Stimulated activated CD4-positive, alpha-beta T cell treated with anti-CD3 and anti-CD28 coated beads, Interleukin-12 subunit alpha, Interleukin-12 subunit beta, amount 100 ng/mL, for 24 hours (primary cell): ENCODE measurements around the gene LIPC.

ENCODE experiments used
- DNase-seq, 2 experiments: peaks; one replicate each; pipeline ENCODE4 v3.0.0-alpha.2; 2020; ENCODE audit warnings: low read depth in 2 of 2

LIPC gene

GRCh38 chr15:58495891-58496408, 64.2 kb downstream of the LIPC start:
- DNase-seq, result no peak

- no peak for DNase-seq
Observed at GRCh38 chr15:58497046-58497785, 65.4 kb downstream of the LIPC start.

GRCh38 chr15:58498821-58499580, 67.2 kb downstream of the LIPC start:
- no peak for DNase-seq

DNA sequence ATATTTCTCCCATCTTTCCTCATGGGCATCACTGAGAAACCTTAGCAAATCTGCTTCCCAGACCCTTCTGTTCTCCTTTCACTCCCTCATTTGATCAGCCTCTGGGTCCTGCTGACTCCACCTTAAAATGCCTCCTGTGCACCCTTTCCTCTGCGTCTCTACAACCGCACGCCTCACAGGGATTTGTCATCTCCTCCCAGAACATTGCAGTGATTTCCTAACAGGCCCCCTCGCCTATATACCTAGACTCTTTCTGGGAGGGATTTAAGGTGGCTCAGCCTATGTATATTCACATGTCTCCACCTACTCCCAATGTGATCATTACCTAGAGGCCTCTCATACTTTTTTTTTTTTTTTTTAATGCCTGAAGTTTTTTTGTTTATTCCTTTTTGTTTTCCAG, 69.2 kb downstream of the LIPC start:
- no peak for DNase-seq

GRCh38 chr15:58501636-58502188, 69.9 kb downstream of the LIPC start:
- no peak for DNase-seq

DNA sequence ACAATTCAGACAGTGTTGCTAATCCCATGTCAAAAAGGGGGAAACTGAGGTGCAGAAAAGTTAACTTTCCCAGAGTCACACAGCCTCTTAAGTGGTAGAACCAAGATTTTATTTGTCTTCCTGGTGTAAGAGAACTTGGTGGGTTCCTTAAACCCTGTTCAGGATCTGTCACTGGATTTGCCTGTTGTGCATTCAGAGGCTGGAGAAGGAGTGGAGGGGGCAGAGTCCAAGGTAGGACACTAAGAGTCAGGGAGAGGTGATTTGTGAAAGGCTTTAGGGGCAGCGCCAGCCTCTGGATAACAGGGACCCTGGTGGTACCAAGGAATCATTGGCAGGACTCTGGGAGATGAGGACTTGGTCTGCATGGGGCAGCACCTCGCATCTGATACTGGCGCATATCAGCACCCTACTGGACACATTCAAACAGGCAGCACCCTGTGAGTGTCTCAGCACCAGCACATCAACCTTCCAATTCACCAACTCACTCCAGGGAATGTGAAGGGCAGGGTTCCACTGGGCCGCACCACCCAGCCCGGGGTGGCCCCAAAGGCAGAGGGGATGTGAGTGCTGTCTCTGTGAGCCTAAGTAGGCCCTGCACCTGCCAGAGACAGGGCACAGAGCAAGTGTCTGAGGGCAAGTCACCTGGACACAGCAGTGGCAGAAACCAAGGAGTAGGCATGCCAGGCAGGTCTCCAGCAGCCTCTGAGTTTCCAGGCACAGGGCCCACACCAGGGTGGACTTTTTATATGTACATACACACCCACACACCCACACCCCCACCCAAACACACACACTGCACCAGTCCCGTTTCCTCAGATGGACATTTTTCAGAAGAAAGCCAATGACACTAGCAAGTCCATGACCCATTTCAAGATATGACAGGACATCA, 71.6 kb downstream of the LIPC start:
- DNase-seq, result no peak

- DNase-seq, result no peak
Observed at GRCh38 chr15:58504674-58505234, 73.0 kb downstream of the LIPC start.

DNA sequence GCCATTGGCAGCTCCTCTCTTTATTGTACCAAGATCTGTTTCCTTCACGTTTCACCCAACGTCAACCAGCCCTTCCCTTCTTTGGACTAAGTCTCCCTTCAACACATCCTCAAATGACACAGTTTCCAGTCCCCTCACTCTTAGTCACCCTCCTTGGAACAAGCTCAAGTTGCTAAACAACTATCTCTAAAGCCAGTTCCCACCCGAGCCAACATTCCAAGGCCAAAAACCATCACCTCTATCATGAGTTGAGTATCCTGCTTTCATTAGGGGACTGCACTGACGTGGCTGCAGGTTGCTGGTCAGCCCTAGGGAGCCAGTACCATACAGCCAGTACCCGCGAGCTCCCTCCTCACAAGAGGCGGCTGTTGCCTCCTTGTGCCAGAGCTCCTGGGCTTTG, 73.8 kb downstream of the LIPC start:
- DNase-seq, result no peak

GRCh38 chr15:58506064-58506490, 74.3 kb downstream of the LIPC start:
- no peak for DNase-seq

GRCh38 chr15:58506783-58507668, 75.2 kb downstream of the LIPC start:
- DNase-seq, result no peak

DNA sequence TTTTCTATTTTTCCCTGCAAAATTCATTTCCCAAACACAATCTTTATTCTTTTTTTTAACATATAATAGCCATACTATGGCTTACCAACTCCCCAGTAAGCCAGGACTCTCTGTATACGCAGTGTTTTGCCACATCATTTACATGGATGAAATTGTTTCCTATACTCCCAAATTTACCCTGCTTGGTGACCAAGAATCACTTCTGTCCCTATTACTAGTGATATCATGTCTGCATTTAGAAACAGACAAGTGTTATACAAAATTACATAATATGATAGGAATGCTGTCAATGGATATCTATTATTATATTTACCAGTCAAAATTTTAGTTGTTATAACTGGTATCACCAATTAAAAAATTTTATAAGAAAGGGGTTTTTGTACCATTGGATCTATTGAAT, 77.8 kb downstream of the LIPC start:
- no peak for DNase-seq

GRCh38 chr15:58510715-58511598, 79.2 kb downstream of the LIPC start:
- DNase-seq, result no peak

- DNase-seq, result no peak
Observed at GRCh38 chr15:58511599-58511987, 79.8 kb downstream of the LIPC start.

- no peak for DNase-seq
Observed at GRCh38 chr15:58512522-58512921, 80.7 kb downstream of the LIPC start.

DNA sequence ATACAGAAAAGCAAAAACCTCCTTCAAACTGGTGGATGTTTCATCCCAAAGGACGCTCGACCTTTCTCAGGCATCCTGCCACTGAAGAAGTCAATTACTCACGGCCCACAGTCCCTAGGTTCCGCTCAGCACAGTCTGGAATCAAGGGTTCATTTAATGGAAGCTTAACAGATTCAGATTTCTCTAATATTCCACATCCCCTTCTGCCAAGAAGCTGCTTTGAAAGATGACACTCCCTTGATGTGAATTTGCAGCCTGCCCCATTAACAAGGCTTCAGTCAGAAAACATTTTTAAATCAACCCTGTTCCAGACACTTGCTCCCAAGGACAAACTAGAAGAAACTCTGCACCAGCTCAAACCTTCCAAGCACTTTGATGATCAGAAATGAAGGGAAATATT, 81.2 kb downstream of the LIPC start:
- no peak for DNase-seq

GRCh38 chr15:58513726-58514336, 82.0 kb downstream of the LIPC start:
- DNase-seq, result no peak

DNA sequence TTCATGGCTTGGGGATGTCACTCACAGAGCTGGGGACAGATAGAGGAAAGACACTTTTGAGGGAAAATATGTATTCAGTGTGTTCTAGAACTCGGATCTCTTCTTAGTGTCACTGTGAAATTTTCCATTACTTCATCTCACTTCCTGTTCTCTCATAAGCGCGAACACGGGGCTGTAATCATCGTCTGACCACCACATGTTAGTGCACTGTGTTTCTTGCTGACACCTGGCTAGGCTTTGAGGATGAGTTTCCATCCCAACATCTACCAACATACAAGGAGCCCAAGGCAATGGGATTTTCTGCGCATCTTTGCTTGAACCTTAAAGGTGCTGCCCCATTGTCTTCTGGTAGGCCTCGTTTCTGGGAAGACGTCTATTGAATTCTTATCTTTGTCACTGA, 84.0 kb downstream of the LIPC start:
- no peak for DNase-seq

DNA sequence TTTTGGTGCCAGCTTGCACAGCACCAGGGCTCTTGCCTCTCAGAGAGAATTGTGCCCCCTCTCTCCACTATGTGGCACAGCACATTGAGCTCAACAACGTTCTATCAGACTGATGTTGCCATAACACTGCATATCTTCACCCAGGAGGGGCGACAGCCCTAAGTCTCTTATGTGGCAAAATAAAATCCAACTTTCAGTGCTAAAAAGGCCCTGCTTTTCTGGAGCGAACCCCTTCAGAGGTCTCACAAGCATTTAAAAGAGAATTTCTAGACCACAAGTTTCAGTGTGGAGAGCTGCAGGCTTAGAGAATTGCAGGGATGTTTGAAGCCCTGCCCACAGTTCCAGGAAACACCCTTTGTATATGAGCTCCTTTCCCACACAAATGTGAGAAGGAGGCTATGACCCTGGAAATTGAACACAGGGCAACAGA, 85.5 kb downstream of the LIPC start:
- DNase-seq, result no peak
